ENCODE measurements around the gene PRTG. TPM values are rescaled to one million over a fixed set of nuclear protein-coding genes. Genes with fewer than 3 reads are reported as not detected.
A peak's percentile ranks its signal among the peaks of the same experiment; 100 is the strongest.

Gene PRTG
- total RNA-seq, 6 donors from 2014 or later: 5.9 to 50.6 (median 17.6) TPM

- peak in 1 of 2 donors; percentile 76 for ATAC-seq (ENCODE audit: low FRiP score in 2 of 2)
- WGBS, 2 donors: 0% methylated on average over 7 to 13 of the region's 52 CpGs
- Histone ChIP-seq H3K4me3 (peak overlapping the region; percentile 68 to 96 (median 79)), H3K4me1 (peaks cover 4 to 25% (median 15%) of the 10 kb centered on the region in 4 donors), H3K27ac (peak overlapping the region; percentile 71 to 88 (median 82)), H3K27me3 (peaks cover 0 to 14% (median 2%) of the 10 kb centered on the region in 4 donors), H3K9me3 (no peaks in the 10 kb centered on the region), H3K36me3 (no peaks in the 10 kb centered on the region)
- no peak for TF ChIP-seq POLR2AphosphoS5 (IDR thresholded peaks at IDR 0.05)
- no peak for TF ChIP-seq CTCF (IDR thresholded peaks at IDR 0.05)
- TF ChIP-seq POLR2A (IDR thresholded peaks at IDR 0.05): no peak
- no peak for TF ChIP-seq EP300 (IDR thresholded peaks at IDR 0.05)
- peak; percentile 28 to 89 for DNase-seq
Measured at GRCh38 chr15:55742498-55742926, 440 bp downstream of the PRTG start.

GRCh38 chr15:55741833-55742497 lies 987 bp downstream of the PRTG start:
- peak in 1 of 2 donors; percentile 33 for DNase-seq
- Histone ChIP-seq H3K4me1 (peaks cover 9 to 30% (median 15%) of the 10 kb centered on the region in 4 donors), H3K36me3 (no peaks in the 10 kb centered on the region), H3K4me3 (peak overlapping the region; percentile 68 to 96 (median 79)), H3K9me3 (no peaks in the 10 kb centered on the region), H3K27ac (peak overlapping the region; percentile 71 to 88 (median 82)), H3K27me3 (peaks cover 0 to 14% (median 2%) of the 10 kb centered on the region in 4 donors)
- no peak for TF ChIP-seq CTCF (IDR thresholded peaks at IDR 0.05)
- TF ChIP-seq POLR2A (IDR thresholded peaks at IDR 0.05): no peak
- no peak for TF ChIP-seq POLR2AphosphoS5 (IDR thresholded peaks at IDR 0.05)
- TF ChIP-seq EP300 (IDR thresholded peaks at IDR 0.05): no peak
- no peak for ATAC-seq (ENCODE audit: low FRiP score in 2 of 2)
- WGBS, 2 donors: 1 to 3% methylated on average over 26 to 30 of the region's 34 CpGs

- ATAC-seq (ENCODE audit: low FRiP score in 2 of 2) (no peak), DNase-seq (no peak)
- Histone ChIP-seq H3K36me3 (no peaks in the 10 kb centered on the region), H3K27ac (peak overlapping the region; percentile 43 to 88 (median 82)), H3K4me1 (peaks cover 9 to 30% (median 15%) of the 10 kb centered on the region in 4 donors), H3K4me3 (peak overlapping the region; percentile 68 to 96 (median 79)), H3K27me3 (peaks cover 0 to 14% (median 2%) of the 10 kb centered on the region in 4 donors), H3K9me3 (no peaks in the 10 kb centered on the region)
- no peak for TF ChIP-seq EP300 (IDR thresholded peaks at IDR 0.05)
- TF ChIP-seq POLR2AphosphoS5 (IDR thresholded peaks at IDR 0.05): no peak
- TF ChIP-seq CTCF (IDR thresholded peaks at IDR 0.05): no peak
- no peak for TF ChIP-seq POLR2A (IDR thresholded peaks at IDR 0.05)
- WGBS, 2 donors: 14 to 15% methylated on average over 21 of the region's 21 CpGs
Measured at GRCh38 chr15:55740981-55741832, 1.7 kb downstream of the PRTG start.

- Histone ChIP-seq H3K27ac (peak overlapping the region in 1 of 4 donors; percentile 88), H3K36me3 (no peaks in the 10 kb centered on the region), H3K27me3 (peaks cover 0 to 14% (median 2%) of the 10 kb centered on the region in 4 donors), H3K9me3 (no peaks in the 10 kb centered on the region), H3K4me1 (peaks cover 9 to 30% (median 15%) of the 10 kb centered on the region in 4 donors), H3K4me3 (peak overlapping the region in 1 of 4 donors; percentile 96)
- ATAC-seq (ENCODE audit: low FRiP score in 2 of 2) (no peak), DNase-seq (no peak)
- TF ChIP-seq POLR2A (IDR thresholded peaks at IDR 0.05) (no peak), POLR2AphosphoS5 (IDR thresholded peaks at IDR 0.05) (no peak), CTCF (IDR thresholded peaks at IDR 0.05) (no peak), EP300 (IDR thresholded peaks at IDR 0.05) (no peak)
- 42 to 55% methylated on average over 11 of the region's 11 CpGs for WGBS, 2 donors
Measured at GRCh38 chr15:55740359-55740878, 2.5 kb downstream of the PRTG start.
